ENCODE results near the gene RAD54L.
"Not testable (repeated sequence)": the region's sequence is repeated elsewhere in the genome, so short reads cannot be mapped to it uniquely, and the experiment has no call there.

GRCh38 chr1:46241733-46242132 is 5.8 kb upstream of the RAD54L start:
- TF ChIP-seq EZH2 (IDR thresholded peaks at IDR 0.05; ENCODE audit: insufficient read depth, poor library complexity, severe bottlenecking); EZH2phosphoT487 (IDR thresholded peaks at IDR 0.05; ENCODE audit: insufficient read depth, low read depth): not testable (repeated sequence)

Data from GM23248 (cell line).